ENCODE measurements around the gene TRMT2A.

DNA sequence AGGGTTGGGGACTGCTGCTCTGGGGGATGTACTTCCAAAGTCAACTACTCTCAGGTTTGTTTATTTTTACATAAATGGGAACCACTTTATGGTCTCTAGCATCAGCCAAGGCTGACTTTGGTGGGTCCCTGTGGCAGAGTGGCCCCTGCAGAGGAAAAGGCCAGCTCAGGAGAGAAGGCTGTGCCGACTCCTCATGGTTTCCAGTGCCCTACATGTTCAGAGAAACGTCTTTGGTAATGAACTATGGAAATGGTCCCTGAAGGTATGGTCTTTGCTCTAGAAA is 11.5 kb upstream of the TRMT2A start:
- TF ChIP-seq, protein P1, sequence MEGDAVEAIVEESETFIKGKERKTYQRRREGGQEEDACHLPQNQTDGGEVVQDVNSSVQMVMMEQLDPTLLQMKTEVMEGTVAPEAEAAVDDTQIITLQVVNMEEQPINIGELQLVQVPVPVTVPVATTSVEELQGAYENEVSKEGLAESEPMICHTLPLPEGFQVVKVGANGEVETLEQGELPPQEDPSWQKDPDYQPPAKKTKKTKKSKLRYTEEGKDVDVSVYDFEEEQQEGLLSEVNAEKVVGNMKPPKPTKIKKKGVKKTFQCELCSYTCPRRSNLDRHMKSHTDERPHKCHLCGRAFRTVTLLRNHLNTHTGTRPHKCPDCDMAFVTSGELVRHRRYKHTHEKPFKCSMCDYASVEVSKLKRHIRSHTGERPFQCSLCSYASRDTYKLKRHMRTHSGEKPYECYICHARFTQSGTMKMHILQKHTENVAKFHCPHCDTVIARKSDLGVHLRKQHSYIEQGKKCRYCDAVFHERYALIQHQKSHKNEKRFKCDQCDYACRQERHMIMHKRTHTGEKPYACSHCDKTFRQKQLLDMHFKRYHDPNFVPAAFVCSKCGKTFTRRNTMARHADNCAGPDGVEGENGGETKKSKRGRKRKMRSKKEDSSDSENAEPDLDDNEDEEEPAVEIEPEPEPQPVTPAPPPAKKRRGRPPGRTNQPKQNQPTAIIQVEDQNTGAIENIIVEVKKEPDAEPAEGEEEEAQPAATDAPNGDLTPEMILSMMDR (IDR thresholded peaks at IDR 0.05), result no peak
- no peak for TF ChIP-seq POLR2AphosphoS5 (IDR thresholded peaks at IDR 0.05)
- TF ChIP-seq POLR2A (IDR thresholded peaks at IDR 0.05; ENCODE audit: low read depth), result no peak

Measured in esophagus muscularis mucosa (tissue), 3 donors.